Keratinocyte (primary cell): ENCODE measurements around the gene INPP5A. TPM values are rescaled to one million over a fixed set of nuclear protein-coding genes. Genes with fewer than 3 reads are reported as not detected.

Source experiments
- DNase-seq: peaks from one replicate; pipeline ENCODE4 v3.0.0-alpha.2; 2011; ENCODE audit warnings: low read depth, missing footprints, low spot score
- FAIRE-seq: peaks from 2 replicates; lab custom pipeline; 2011; peaks lifted over from hg19 to GRCh38; lab: Jason Lieb, UNC
- H2AFZ ChIP-seq: 2 replicates; pipeline ENCODE4 v1.6.0; 2012; ENCODE audit warnings: low read length, control low read depth, inconsistent platforms; ENCODE audit not compliant: control insufficient read depth
- H3K27ac ChIP-seq: 2 replicates; pipeline ENCODE4 v1.5.1; 2011; ENCODE audit warnings: low read length; ENCODE audit not compliant: control insufficient read depth, insufficient read depth
- H3K27me3 ChIP-seq: 3 replicates; pipeline ENCODE4 v1.6.0; 2011; ENCODE audit warnings: low read length; ENCODE audit not compliant: control insufficient read depth, insufficient read depth; ENCODE audit errors: extremely low read depth
- H3K36me3 ChIP-seq, 2 experiments: 2 replicates in 1 of 2; 3 replicates in 1 of 2; pipeline ENCODE4 v1.5.1; 2011; ENCODE audit warnings: low read length in 2 of 2, mild to moderate bottlenecking in 1 of 2; ENCODE audit not compliant: control insufficient read depth in 2 of 2, insufficient read depth in 2 of 2; ENCODE audit errors: extremely low read depth in 1 of 2
- H3K4me1 ChIP-seq: 3 replicates; pipeline ENCODE4 v1.5.1; 2011; ENCODE audit warnings: low read length; ENCODE audit not compliant: control insufficient read depth, insufficient read depth; ENCODE audit errors: extremely low read depth
- H3K4me2 ChIP-seq: 3 replicates; pipeline ENCODE4 v1.6.0; 2011; ENCODE audit warnings: low read depth, low read length; ENCODE audit not compliant: control insufficient read depth, insufficient read depth; ENCODE audit errors: extremely low read depth
- H3K4me3 ChIP-seq, 3 experiments: fragments of 200-600 bp in 1 of 3; sonication (generic) in 1 of 3; 2 replicates in 2 of 3; 3 replicates in 1 of 3; pipeline ENCODE4 v1.5.1; 2011 to 2016; ENCODE audit warnings: low read length in 3 of 3, mild to moderate bottlenecking in 3 of 3, control low read depth in 2 of 3, inconsistent platforms in 1 of 3, low read depth in 1 of 3, mixed read lengths in 1 of 3, mixed run types in 1 of 3, moderate library complexity in 1 of 3; ENCODE audit not compliant: control insufficient read depth in 2 of 3, insufficient read depth in 2 of 3; ENCODE audit errors: extremely low read depth in 1 of 3
- H3K79me2 ChIP-seq: 2 replicates; pipeline ENCODE4 v1.6.0; 2012; ENCODE audit warnings: low read length; ENCODE audit not compliant: control insufficient read depth, insufficient read depth
- H3K9ac ChIP-seq: 3 replicates; pipeline ENCODE4 v1.6.0; 2011; ENCODE audit warnings: low read length; ENCODE audit not compliant: control insufficient read depth, insufficient read depth; ENCODE audit errors: extremely low read depth
- H3K9me1 ChIP-seq: 3 replicates; pipeline ENCODE4 v1.6.0; 2011; ENCODE audit warnings: low read length; ENCODE audit not compliant: control insufficient read depth, insufficient read depth; ENCODE audit errors: extremely low read depth
- H3K9me3 ChIP-seq: 2 replicates; pipeline ENCODE4 v1.5.1; 2012; ENCODE audit warnings: low read depth, low read length; ENCODE audit not compliant: control insufficient read depth
- H4K20me1 ChIP-seq: 3 replicates; pipeline ENCODE4 v1.6.0; 2011; ENCODE audit warnings: low read length; ENCODE audit not compliant: control insufficient read depth, insufficient read depth; ENCODE audit errors: extremely low read depth
- CTCF ChIP-seq, 3 experiments: IDR thresholded peaks in 1 of 3; conservative IDR thresholded peaks in 1 of 3; optimal IDR thresholded peaks in 1 of 3; 2 replicates in 2 of 3; 3 replicates in 1 of 3; pipeline versions ENCODE3 to v1.5.1; 2011; ENCODE audit warnings: low read length in 3 of 3, mild to moderate bottlenecking in 3 of 3, moderate library complexity in 2 of 3, control low read depth in 1 of 3, inconsistent platforms in 1 of 3; ENCODE audit not compliant: insufficient read depth in 2 of 3; ENCODE audit errors: extremely low read depth in 1 of 3
- EZH2 ChIP-seq: IDR thresholded peaks from one replicate; pipeline ENCODE4 v1.6.1; 2012; ENCODE audit warnings: inconsistent platforms, mild to moderate bottlenecking, low read length, moderate library complexity
- dilution Hi-C: fragments of 300-500 bp; cut with MboI; formaldehyde crosslinking; loops from one replicate; pipeline ENCODE4 v1.7.0; 2020; ENCODE audit warnings: low sequenced_read_pairs; ENCODE audit not compliant: extremely low pct_ligation_motif_present
- polyA plus RNA-seq, 5 experiments: library from polyadenylated mRNA; depleted of rRNA in 3 of 5; stranded (reverse) in 3 of 5; stranded (forward) in 1 of 5; unstranded in 1 of 5; fragments of >200 nt; gene quantifications; 1 replicate in 1 of 5; 2 replicates in 3 of 5; 3 replicates in 1 of 5; pipeline versions ENCODE4 v1.2.1 to v1.2.3, GENCODE V29; 2011 to 2012; ENCODE audit warnings: missing spikeins in 2 of 5, low read depth in 1 of 5, low replicate concordance in 1 of 5

The INPP5A gene
- polyA plus RNA-seq, 1 donor (not counting 4 experiments of a cell fraction or from before 2014, with no cell fraction given) = 11.2 TPM

- Histone ChIP-seq H3K27me3 (no peaks in the 10 kb centered on the region), H2AFZ (no peak overlapping the region), H3K4me1 (peaks cover 13% of the 10 kb centered on the region), H3K9me1 (peaks cover 3% of the 10 kb centered on the region), H3K4me3 (no peak overlapping the region), H3K9me3 (no peaks in the 10 kb centered on the region), H3K9ac (no peak overlapping the region), H4K20me1 (no peaks in the 10 kb centered on the region), H3K27ac (no peak overlapping the region), H3K4me2 (no peak overlapping the region), H3K36me3 (no peaks in the 10 kb centered on the region), H3K79me2 (no peaks in the 10 kb centered on the region)
- TF ChIP-seq EZH2 = no peak
- TF ChIP-seq CTCF (optimal IDR thresholded peaks at IDR 0.05 in 1 of 3, IDR thresholded peaks at IDR 0.05 in 1 of 3, conservative IDR thresholded peaks at IDR 0.05 in 1 of 3; ENCODE audit: extremely low read depth in 1 of 3, insufficient read depth in 2 of 3, low read length in 3 of 3) = no peak
- DNase-seq (no peak), FAIRE-seq (no peak)
- dilution Hi-C loops = no loop called here
Observed at GRCh38 chr10:132685101-132685891, 147.7 kb downstream of the INPP5A start.

- Histone ChIP-seq H3K4me3 (no peak overlapping the region), H3K4me2 (no peak overlapping the region)
- no peak for FAIRE-seq
Observed at GRCh38 chr10:132685921-132686680, 148.5 kb downstream of the INPP5A start.

More at GRCh38 chr10:132685921-132686680, 148.5 kb downstream of the INPP5A start:
- Histone ChIP-seq H2AFZ (no peak overlapping the region), H3K27ac (no peak overlapping the region), H3K4me1 (peaks cover 13% of the 10 kb centered on the region), H3K9me1 (peaks cover 3% of the 10 kb centered on the region), H3K9ac (no peak overlapping the region), H4K20me1 (no peaks in the 10 kb centered on the region), H3K79me2 (no peaks in the 10 kb centered on the region), H3K9me3 (no peaks in the 10 kb centered on the region), H3K36me3 (no peaks in the 10 kb centered on the region), H3K27me3 (no peaks in the 10 kb centered on the region)
- no peak for DNase-seq
- dilution Hi-C loops = no loop called here
- TF ChIP-seq CTCF (optimal IDR thresholded peaks at IDR 0.05 in 1 of 3, IDR thresholded peaks at IDR 0.05 in 1 of 3, conservative IDR thresholded peaks at IDR 0.05 in 1 of 3; ENCODE audit: extremely low read depth in 1 of 3, insufficient read depth in 2 of 3, low read length in 3 of 3) = no peak
- no peak for TF ChIP-seq EZH2
